ENCODE data around the gene GTF2H2C_2.
"Not testable (repeated sequence)": the region's sequence is repeated elsewhere in the genome, so short reads cannot be mapped to it uniquely, and the experiment has no call there.

GTF2H2C_2 gene

GRCh38 chr5:70415117-70415516 is at the start of gene GTF2H2C_2:
TSS of gene GTF2H2C_2 (plus strand) at chr5:70415368.
- not testable (repeated sequence) for DNase-seq (ENCODE audit: low read depth)

- peak; percentile 51 for DNase-seq (ENCODE audit: low read depth)
These were observed 14.0 kb upstream of the GTF2H2C_2 start for GRCh38 chr5:70400984-70401686.

GRCh38 chr5:70421322-70421721 is 6.2 kb downstream of the GTF2H2C_2 start:
- DNase-seq (ENCODE audit: low read depth), result not testable (repeated sequence)

GRCh38 chr5:70423215-70423614 is 8.0 kb downstream of the GTF2H2C_2 start:
- not testable (repeated sequence) for DNase-seq (ENCODE audit: low read depth)

GRCh38 chr5:70438518-70438917 is 23.4 kb downstream of the GTF2H2C_2 start:
- DNase-seq (ENCODE audit: low read depth), result not testable (repeated sequence)

- not testable (repeated sequence) for DNase-seq (ENCODE audit: low read depth)
These were observed 34.4 kb downstream of the GTF2H2C_2 start for GRCh38 chr5:70449565-70449964.

- DNase-seq (ENCODE audit: low read depth), result not testable (repeated sequence)
These were observed 36.2 kb downstream of the GTF2H2C_2 start for GRCh38 chr5:70451249-70451984.

- DNase-seq (ENCODE audit: low read depth), result not testable (repeated sequence)
These were observed 41.9 kb downstream of the GTF2H2C_2 start for GRCh38 chr5:70457093-70457492.

- DNase-seq (ENCODE audit: low read depth), result not testable (repeated sequence)
These were observed 44.0 kb downstream of the GTF2H2C_2 start for GRCh38 chr5:70459188-70459587.

- DNase-seq (ENCODE audit: low read depth), result not testable (repeated sequence)
These were observed 46.8 kb downstream of the GTF2H2C_2 start for GRCh38 chr5:70461984-70462383.

GRCh38 chr5:70464019-70464637 is 49.0 kb downstream of the GTF2H2C_2 start:
- not testable (repeated sequence) for DNase-seq (ENCODE audit: low read depth)

GRCh38 chr5:70469926-70470509 is 54.9 kb downstream of the GTF2H2C_2 start:
- DNase-seq (ENCODE audit: low read depth), result not testable (repeated sequence)
